SK-N-SH treated with all-trans-retinoic acid at 6 μM for 48 hours (cell line): ENCODE data around the gene PRSS22.

Experiments used
- BACH2 ChIP-seq: fragments of 250-450 bp; sonication (Bioruptor Pico); IDR thresholded peaks from 2 replicates; pipeline ENCODE4 v1.9.0; 2021; ENCODE audit warnings: mild to moderate bottlenecking, borderline replicate concordance
- CREB5 ChIP-seq: fragments of 250-450 bp; sonication (Bioruptor Pico); IDR thresholded peaks from 2 replicates; pipeline ENCODE4 v1.5.1; 2020; ENCODE audit warnings: low read depth, mild to moderate bottlenecking, moderate library complexity
- CSDC2 ChIP-seq: fragments of 250-450 bp; sonication (Bioruptor Pico); IDR thresholded peaks from 2 replicates; pipeline ENCODE4 v1.5.0; 2020; ENCODE audit warnings: mild to moderate bottlenecking, moderate library complexity
- ESRRG ChIP-seq: fragments of 250-450 bp; sonication (Bioruptor Pico); IDR thresholded peaks from 2 replicates; pipeline ENCODE4 v1.6.1; 2021; ENCODE audit warnings: mild to moderate bottlenecking
- GLIS3 ChIP-seq: fragments of 250-450 bp; sonication (Bioruptor Pico); IDR thresholded peaks from 2 replicates; pipeline ENCODE4 v1.5.0; 2020; ENCODE audit warnings: mild to moderate bottlenecking, moderate library complexity
- OSR1 ChIP-seq: fragments of 250-450 bp; sonication (Bioruptor Pico); IDR thresholded peaks from 2 replicates; pipeline ENCODE4 v1.8.0; 2022; ENCODE audit warnings: moderate library complexity, mild to moderate bottlenecking, inconsistent platforms
- PATZ1 ChIP-seq: fragments of 250-450 bp; sonication (Bioruptor Pico); IDR thresholded peaks from 2 replicates; pipeline ENCODE4 v1.8.0; 2020; ENCODE audit warnings: mild to moderate bottlenecking, moderate library complexity, borderline replicate concordance
- POU6F1 ChIP-seq: fragments of 250-450 bp; sonication (Bioruptor Pico); IDR thresholded peaks from 2 replicates; pipeline ENCODE4 v1.8.0; 2021; ENCODE audit warnings: low read depth, mild to moderate bottlenecking, moderate library complexity, borderline replicate concordance
- RARB ChIP-seq: fragments of 250-450 bp; sonication (Bioruptor Pico); IDR thresholded peaks from 2 replicates; pipeline ENCODE4 v1.8.0; 2021; ENCODE audit warnings: mild to moderate bottlenecking, moderate library complexity
- TCF4 ChIP-seq: fragments of 250-450 bp; sonication (Bioruptor Pico); IDR thresholded peaks from 2 replicates; pipeline ENCODE4 v1.8.0; 2021; ENCODE audit warnings: mild to moderate bottlenecking, moderate library complexity, borderline replicate concordance
- ZNF70 ChIP-seq: fragments of 450-650 bp; formaldehyde crosslinking; IDR thresholded peaks from 2 replicates; pipeline ENCODE4 v1.5.0; 2020; ENCODE audit warnings: mild to moderate bottlenecking, moderate library complexity
- ZNF8 ChIP-seq: fragments of 450-650 bp; formaldehyde crosslinking; IDR thresholded peaks from 2 replicates; pipeline ENCODE4 v1.5.0; 2020; ENCODE audit warnings: mild to moderate bottlenecking, moderate library complexity
- TF ChIP-seq, protein P1 (sequence below): fragments of 250-450 bp; sonication (Bioruptor Pico); IDR thresholded peaks from 2 replicates; pipeline ENCODE4 v1.5.1; 2021; ENCODE audit warnings: mild to moderate bottlenecking, moderate library complexity

- TF ChIP-seq RARB (no peak), CREB5 (CRISPR knock-in tag) (no peak), GLIS3 (CRISPR knock-in tag) (no peak), PATZ1 (CRISPR knock-in tag) (no peak), ZNF8 (CRISPR knock-in tag) (no peak), POU6F1 (no peak), CSDC2 (no peak), OSR1 (no peak), ZNF70 (CRISPR knock-in tag) (no peak), TCF4 (CRISPR knock-in tag) (no peak), BACH2 (no peak), ESRRG (CRISPR knock-in tag) (no peak)
- TF ChIP-seq, protein P1, sequence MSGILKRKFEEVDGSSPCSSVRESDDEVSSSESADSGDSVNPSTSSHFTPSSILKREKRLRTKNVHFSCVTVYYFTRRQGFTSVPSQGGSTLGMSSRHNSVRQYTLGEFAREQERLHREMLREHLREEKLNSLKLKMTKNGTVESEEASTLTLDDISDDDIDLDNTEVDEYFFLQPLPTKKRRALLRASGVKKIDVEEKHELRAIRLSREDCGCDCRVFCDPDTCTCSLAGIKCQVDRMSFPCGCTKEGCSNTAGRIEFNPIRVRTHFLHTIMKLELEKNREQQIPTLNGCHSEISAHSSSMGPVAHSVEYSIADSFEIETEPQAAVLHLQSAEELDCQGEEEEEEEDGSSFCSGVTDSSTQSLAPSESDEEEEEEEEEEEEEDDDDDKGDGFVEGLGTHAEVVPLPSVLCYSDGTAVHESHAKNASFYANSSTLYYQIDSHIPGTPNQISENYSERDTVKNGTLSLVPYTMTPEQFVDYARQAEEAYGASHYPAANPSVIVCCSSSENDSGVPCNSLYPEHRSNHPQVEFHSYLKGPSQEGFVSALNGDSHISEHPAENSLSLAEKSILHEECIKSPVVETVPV (CRISPR knock-in tag) = no peak
Observed at GRCh38 chr16:2904922-2905240, 46.9 kb upstream of the PRSS22 start.
